ENCODE measurements around the gene SSMEM1.
"Not testable (repeated sequence)": the region's sequence is repeated elsewhere in the genome, so short reads cannot be mapped to it uniquely, and the experiment has no call there.

The SSMEM1 gene

DNA sequence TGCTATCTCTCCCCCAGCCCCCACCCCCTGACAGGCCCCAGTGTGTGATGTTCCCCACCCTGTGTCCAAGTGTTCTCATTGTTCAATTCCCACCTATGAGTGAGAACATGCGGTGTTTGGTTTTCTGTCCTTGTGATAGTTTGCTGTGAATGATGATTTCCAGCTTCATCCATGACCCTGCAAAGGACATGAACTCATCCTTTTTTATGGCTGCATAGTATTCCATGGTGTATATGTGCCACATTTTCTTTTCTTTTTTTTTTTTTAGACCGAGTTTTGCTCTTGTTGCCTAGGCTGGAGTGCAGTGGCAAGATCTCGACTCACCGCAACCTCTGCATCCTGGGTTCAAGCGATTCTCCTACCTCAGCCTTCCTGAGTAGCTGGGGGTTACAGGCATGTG, 41.2 kb downstream of the SSMEM1 start:
- not testable (repeated sequence) for DNase-seq

GRCh38 chr7:130249626-130250025, 42.0 kb downstream of the SSMEM1 start:
- not testable (repeated sequence) for DNase-seq

- no peak for DNase-seq
These were observed 46.9 kb downstream of the SSMEM1 start for GRCh38 chr7:130254555-130254954.

- DNase-seq, result no peak
These were observed 49.0 kb downstream of the SSMEM1 start for GRCh38 chr7:130256704-130257103.

DNA sequence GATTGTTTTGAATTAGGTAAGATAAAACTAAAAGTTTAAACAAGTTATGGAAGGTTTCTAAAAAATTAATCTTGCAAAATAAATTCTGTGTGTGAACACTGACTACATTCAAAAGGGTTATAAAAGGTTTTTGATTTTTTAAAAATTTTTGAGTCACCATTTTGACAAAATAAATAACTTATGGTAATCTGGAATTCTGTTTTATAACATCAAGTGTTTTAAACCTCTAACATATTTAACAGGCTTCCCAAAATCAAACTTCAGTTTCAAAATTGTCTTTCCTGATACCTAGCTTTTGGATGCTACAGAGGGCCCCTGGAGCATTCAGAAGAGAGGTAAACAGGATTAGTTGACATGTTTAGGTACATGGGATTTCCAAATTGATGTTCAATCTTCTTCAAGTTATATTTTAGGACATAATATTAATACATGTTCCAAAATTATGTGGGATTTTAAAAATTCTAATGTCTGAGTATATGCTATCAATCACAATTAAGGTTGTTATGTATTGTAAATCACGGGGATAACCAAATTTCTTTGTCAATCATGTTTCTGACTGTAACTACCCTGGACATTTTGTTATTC, 50.9 kb downstream of the SSMEM1 start:
- DNase-seq, result no peak

DNA sequence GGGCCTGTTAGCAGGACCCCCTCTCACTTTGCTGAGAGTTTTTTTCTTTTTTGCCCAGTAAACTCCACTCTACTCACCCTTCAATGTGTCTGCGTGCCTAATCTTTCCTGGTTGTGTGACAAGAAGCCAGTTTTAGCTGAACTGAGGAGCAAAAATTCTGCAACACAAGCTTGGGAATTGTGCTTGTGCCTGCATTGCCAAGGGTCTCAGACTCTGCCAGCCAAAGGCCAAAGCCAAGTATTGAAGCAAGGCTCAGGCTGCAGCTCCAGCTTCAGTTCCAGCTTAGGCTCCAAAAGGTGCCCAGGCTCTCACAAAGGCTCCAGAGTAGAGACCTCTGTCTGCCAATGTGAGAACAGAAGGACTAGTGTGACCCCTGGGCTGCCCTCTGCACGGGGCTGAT, 54.8 kb downstream of the SSMEM1 start:
- DNase-seq, result no peak

GRCh38 chr7:130263130-130263529, 55.5 kb downstream of the SSMEM1 start:
- DNase-seq, result no peak
